Measurements from ENCODE around the gene SV2C.

The SV2C gene

DNA sequence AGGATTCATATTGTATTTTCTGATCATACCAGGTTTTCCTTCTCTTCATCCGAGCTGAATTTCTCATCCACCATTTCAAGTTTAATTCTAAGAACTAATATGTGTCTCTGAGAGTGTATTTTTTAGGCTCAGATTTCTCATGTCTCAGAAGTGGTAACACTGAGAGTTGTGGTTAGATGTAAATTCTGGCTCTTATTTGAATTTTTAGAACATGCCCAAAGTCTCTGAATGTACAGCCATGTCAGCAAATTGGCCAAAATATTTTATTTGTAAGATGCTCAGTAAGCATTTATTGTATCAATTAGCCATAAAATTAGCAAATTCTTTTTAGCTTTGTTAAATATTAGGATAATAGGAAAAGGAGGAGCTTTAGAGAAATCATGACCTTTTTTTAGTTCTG lies 16.6 kb downstream of the SV2C start:
- DNase-seq, result no peak

- DNase-seq, result no peak
Measured at GRCh38 chr5:76104027-76104426, 20.8 kb downstream of the SV2C start.

DNA sequence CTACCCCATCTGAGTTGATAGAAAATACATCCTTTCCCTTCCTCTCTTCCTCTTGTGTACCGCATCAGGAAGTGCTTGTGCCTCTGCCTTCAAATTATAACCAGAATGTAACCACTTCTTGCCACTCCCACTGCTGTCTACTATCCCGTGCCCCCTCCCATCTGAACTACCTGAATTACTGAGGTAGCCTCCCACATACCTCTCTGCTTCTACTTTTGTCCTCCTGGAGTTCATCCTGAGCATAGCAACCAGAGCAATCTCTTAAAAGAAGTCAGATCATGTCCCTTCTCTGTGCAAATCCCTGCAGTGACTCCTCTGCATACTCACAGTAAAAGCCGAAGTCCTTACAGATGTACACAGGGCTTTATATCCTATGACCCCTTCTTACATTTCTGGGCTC lies 23.0 kb downstream of the SV2C start:
- no peak for DNase-seq

- no peak for DNase-seq
Measured at GRCh38 chr5:76111477-76112174, 28.4 kb downstream of the SV2C start.

- no peak for DNase-seq
Measured at GRCh38 chr5:76113103-76113502, 29.9 kb downstream of the SV2C start.

DNA sequence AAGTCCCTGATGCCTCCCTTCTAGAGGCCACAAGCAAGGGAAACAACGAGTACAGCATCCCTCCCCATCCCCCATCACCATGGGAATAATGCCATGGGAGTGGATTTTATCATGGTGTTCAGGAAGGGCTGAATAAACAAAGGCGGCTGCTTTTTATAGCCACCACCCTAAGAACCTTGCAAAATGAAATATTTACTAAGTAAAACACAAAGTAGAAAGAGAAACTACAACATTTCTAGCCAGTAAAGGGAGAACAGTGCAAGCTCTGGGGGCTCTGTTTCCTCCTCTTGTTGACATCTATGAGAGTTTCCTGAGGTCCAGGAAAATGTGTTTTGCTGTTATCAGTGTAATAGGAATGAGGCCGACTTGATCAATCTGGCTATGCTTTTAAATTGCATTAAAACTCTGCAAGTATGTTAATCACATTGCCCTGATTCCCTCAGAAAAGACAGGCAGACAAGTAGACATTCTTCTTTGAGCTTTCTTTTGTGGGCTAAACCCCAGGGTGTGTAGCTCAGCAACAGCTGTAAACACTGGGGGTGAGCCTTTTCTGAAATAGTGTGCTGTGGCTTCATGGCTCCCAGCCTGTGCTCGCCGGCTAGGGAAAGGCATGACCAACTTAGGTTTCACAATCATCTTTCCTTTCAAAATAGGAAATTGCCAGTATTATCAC lies 31.1 kb downstream of the SV2C start:
- no peak for DNase-seq

DNA sequence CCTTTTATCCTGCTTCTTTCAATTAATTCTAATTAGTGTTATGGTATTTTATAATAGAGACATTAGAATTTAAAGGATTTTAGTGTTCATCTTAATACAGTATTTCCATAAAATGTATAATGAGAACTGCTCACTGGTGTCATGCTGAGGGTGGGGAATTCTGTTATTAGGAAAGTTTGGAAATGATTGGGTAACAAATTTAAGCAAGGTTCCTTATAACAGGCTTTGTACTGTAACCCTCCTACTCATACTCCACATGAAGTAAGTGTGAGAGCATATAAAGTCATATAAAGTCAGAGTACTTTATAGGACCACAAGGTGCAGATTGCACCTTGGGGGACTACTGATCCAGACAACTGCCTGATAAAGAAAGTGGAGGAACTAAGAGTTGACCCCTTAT lies 42.2 kb downstream of the SV2C start:
- no peak for DNase-seq

GRCh38 chr5:76125888-76126287 lies 42.7 kb downstream of the SV2C start:
- DNase-seq, result no peak

- DNase-seq, result no peak
Measured at GRCh38 chr5:76134003-76134402, 50.8 kb downstream of the SV2C start.

DNA sequence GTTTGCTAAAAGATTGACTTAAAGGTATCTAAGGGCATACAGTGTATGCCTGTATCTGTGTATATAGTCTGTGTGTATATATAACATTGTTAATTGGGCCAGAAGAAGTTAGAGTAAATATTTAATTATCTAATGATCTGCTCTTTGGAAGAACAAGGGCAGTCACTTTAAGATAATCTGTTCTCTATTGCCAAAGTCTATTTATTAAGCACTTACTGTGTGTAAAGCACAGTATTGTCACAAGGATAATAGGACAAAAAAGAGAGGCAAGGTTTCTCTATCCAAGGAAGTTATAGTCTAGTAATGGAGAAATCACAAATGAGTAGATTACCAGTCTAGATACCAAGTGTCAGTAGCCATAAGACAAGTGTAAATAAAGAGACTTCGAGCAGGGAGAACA lies 51.5 kb downstream of the SV2C start:
- DNase-seq, result no peak

DNA sequence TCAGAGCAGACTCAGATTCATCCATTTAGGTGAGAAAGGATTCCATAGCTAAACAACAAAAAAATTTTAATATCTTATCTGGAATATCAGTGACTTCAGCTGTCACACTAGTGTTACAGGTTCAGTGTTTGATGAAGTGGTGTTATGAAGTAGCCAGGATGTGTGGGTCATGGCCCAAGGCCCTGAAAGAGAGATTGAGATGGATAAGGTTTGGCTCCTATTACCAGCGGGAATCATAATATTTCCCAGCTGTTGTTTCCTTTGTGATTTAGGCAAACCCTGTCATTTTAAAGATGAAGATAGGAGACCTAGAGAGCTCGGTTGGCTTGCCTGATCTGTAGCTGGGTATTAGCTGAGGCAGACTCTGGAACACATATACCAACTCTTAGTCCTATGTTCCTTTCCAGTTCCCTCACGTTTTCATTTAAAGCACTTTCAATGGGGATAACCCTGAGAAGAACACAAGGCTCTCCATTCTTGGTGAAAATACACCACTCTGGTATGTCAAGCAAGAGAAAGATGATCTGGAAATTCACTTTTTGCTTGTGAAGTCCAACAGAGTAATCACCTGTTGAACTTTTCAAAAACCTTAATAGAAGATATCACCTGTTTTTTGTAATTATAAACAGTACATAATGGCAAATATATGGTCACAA lies 54.8 kb downstream of the SV2C start:
- no peak for DNase-seq

DNA sequence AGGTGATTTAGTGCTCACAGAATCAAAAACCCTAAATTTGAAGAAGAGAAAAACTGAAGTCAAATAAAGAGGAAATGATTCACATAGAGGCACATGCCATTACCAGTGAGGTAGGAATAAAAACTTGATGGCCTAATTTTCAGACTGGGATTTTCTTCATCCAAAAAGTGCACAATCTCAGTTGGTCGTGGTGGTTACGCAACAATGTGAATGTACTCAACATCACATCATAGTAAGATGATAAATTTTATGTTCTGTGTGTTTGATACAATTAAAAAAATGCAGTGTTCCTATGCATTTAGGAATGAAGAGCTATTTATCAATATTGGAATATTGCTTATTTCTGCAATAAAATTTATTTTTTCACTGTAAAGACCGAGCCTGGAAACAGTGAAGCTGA lies 60.7 kb downstream of the SV2C start:
- no peak for DNase-seq

- DNase-seq, result no peak
Measured at GRCh38 chr5:76144513-76145274, 61.5 kb downstream of the SV2C start.

DNA sequence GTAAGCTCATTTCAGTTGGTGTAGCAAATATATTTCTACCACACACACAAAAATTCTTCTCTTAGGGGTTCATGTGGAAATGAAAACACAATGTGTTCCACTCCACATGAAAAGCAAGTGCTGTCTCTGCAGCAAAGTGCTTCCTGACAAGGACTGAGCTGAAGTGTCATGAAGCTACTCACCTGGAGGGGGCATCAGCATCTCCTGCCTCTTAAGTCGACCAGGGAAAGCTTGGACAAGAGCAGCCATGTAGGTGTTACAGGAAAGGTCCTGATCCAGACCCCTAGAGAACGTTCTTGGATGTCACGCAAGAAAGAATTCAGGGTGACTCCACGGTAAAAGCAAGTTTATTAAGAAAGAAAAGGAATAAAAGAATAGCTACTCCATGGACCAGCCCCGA lies 62.8 kb downstream of the SV2C start:
- no peak for DNase-seq

DNA sequence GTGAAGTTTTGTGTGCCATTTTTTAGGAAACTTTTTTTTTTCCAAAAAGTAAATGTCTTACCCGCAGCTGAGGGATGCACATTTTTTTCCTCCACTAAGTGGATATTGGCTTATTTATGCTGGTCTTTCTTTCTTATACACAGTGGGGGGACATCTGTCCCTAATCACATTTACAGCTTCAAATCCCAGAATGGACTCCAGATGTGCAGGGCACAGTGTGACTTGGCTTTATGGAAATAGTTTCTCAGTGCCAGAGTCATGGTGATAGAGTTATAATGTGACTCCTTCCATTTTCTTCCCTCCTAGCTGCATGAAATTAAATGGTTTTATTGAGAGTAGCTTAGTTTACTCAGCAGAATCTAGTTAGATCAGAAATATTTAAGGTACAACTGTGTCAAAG lies 66.5 kb downstream of the SV2C start:
- DNase-seq, result no peak

- no peak for DNase-seq
Measured at GRCh38 chr5:76152161-76152560, 69.0 kb downstream of the SV2C start.

GRCh38 chr5:76152700-76153099 lies 69.5 kb downstream of the SV2C start:
- DNase-seq, result no peak

- no peak for DNase-seq
Measured at GRCh38 chr5:76153271-76153670, 70.1 kb downstream of the SV2C start.

DNA sequence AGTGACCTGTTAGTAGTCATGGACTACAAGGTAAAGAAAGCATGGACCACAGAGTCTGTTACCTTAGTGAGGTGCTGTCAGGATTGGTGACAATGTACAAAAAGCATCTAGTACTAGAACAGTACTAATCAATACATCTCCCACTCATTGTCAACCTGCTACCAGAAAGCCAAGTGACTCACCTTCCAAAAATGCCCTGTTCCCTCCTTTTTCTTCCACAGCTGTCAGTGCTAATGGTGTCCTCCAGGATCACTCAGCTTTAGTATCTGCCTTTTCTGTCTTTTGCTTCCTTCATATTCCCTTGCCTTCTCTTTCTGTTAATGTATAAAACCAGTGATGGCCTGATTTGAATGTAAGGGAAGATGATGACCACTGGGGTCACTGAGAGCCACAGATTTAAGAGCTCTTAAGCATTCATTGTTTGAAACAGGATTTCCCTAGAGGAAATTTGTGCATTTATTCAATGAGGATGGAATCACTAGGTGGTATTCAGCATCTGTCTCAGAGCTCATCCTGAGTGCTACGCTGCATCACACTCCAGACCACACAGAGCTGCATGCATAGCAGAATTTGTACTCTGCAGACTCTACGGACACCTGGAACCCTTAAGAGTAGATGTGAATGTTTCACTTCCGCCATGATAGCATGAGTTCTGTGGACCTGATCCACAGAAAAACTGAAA lies 71.0 kb downstream of the SV2C start:
- DNase-seq, result no peak

- no peak for DNase-seq
Measured at GRCh38 chr5:76155536-76155935, 72.4 kb downstream of the SV2C start.

DNA sequence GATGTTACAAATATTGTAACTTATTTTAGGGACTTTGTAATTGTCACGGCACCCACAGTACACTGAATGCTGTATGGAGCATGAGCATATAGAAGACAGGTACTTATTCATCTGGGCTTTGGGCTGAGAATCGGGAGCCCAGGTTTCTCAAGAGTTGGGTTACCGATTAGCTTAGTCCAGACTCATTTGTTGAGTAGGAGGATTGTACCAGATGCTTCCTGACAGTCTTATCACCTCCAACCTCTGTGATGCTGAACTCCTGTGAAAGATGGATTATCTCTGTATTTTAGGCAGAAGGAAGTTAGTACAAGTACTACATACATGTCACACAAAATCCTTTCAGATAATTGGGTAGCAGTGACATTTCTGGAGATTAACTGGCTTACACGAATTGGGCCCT lies 79.2 kb downstream of the SV2C start:
- DNase-seq, result no peak

GRCh38 chr5:76163111-76163628 lies 80.0 kb downstream of the SV2C start:
- no peak for DNase-seq

GRCh38 chr5:76165029-76165428 lies 81.8 kb downstream of the SV2C start:
- no peak for DNase-seq
